Measurements from ENCODE around the gene FER.

Gene FER

GRCh38 chr5:109192027-109192426 is 444.3 kb downstream of the FER start:
- Histone ChIP-seq H3K9ac (ENCODE audit: low read depth, low read length) (no peak overlapping the region), H3K4me1 (ENCODE audit: insufficient read depth, low read length) (no peaks in the 10 kb centered on the region), H3K79me2 (ENCODE audit: insufficient read depth, low read length) (no peaks in the 10 kb centered on the region), H3K36me3 (ENCODE audit: insufficient read depth, low read length) (peaks cover 7% of the 10 kb centered on the region; the same call in 1 of the 2 replicates), H3K9me3 (ENCODE audit: insufficient read depth, low read length, severe bottlenecking) (no peaks in the 10 kb centered on the region), H3K4me3 (ENCODE audit: low read depth in 1 of 2, low read length in 2 of 2) (no peak overlapping the region), H3K27ac (ENCODE audit: low read length) (no peak overlapping the region), H3K27me3 (ENCODE audit: insufficient read depth, low read length, poor library complexity) (no peaks in the 10 kb centered on the region), H4K20me1 (ENCODE audit: insufficient read depth, low read length) (no peaks in the 10 kb centered on the region), H2AFZ (ENCODE audit: low read depth, low read length) (no peak overlapping the region), H3K4me2 (ENCODE audit: insufficient read depth, low read length) (no peak overlapping the region)
- TF ChIP-seq EZH2 (IDR thresholded peaks at IDR 0.05; ENCODE audit: borderline replicate concordance, low read depth, low read length, severe bottlenecking) (no peak), CTCF (IDR thresholded peaks at IDR 0.05; ENCODE audit: borderline replicate concordance, extremely low read depth, low read length, poor library complexity, severe bottlenecking) (no peak)
- no peak for ATAC-seq (ENCODE audit: insufficient read depth, low read depth)
- DNase-seq: no peak

GRCh38 chr5:109192555-109193281 is 445.0 kb downstream of the FER start:
- no peaks in the 10 kb centered on the region for H4K20me1 ChIP-seq (ENCODE audit: insufficient read depth, low read length)
- no peaks in the 10 kb centered on the region for H3K79me2 ChIP-seq (ENCODE audit: insufficient read depth, low read length)
- no peak overlapping the region for H3K4me2 ChIP-seq (ENCODE audit: insufficient read depth, low read length)
- no peak overlapping the region for H2AFZ ChIP-seq (ENCODE audit: low read depth, low read length)
- peaks cover 1% of the 10 kb centered on the region; the same call in 1 of the 2 replicates for H3K36me3 ChIP-seq (ENCODE audit: insufficient read depth, low read length)
- H3K9me3 ChIP-seq (ENCODE audit: insufficient read depth, low read length, severe bottlenecking): no peaks in the 10 kb centered on the region
- H3K4me1 ChIP-seq (ENCODE audit: insufficient read depth, low read length): no peaks in the 10 kb centered on the region
- no peak for DNase-seq
- no peak overlapping the region for H3K27ac ChIP-seq (ENCODE audit: low read length)
- no peak for ATAC-seq (ENCODE audit: insufficient read depth, low read depth)
- no peaks in the 10 kb centered on the region for H3K27me3 ChIP-seq (ENCODE audit: insufficient read depth, low read length, poor library complexity)
- no peak overlapping the region for H3K4me3 ChIP-seq (ENCODE audit: low read depth in 1 of 2, low read length in 2 of 2)
- no peak overlapping the region for H3K9ac ChIP-seq (ENCODE audit: low read depth, low read length)
- TF ChIP-seq CTCF (IDR thresholded peaks at IDR 0.05; ENCODE audit: borderline replicate concordance, extremely low read depth, low read length, poor library complexity, severe bottlenecking) (no peak), EZH2 (IDR thresholded peaks at IDR 0.05; ENCODE audit: borderline replicate concordance, low read depth, low read length, severe bottlenecking) (no peak)

GRCh38 chr5:109195667-109196066 is 448.0 kb downstream of the FER start:
- Histone ChIP-seq H3K27ac (ENCODE audit: low read length) (no peak overlapping the region), H3K4me1 (ENCODE audit: insufficient read depth, low read length) (no peaks in the 10 kb centered on the region), H3K79me2 (ENCODE audit: insufficient read depth, low read length) (no peaks in the 10 kb centered on the region), H2AFZ (ENCODE audit: low read depth, low read length) (no peak overlapping the region), H3K36me3 (ENCODE audit: insufficient read depth, low read length) (no peaks in the 10 kb centered on the region), H3K4me2 (ENCODE audit: insufficient read depth, low read length) (no peak overlapping the region), H3K4me3 (ENCODE audit: low read depth in 1 of 2, low read length in 2 of 2) (no peak overlapping the region), H4K20me1 (ENCODE audit: insufficient read depth, low read length) (no peaks in the 10 kb centered on the region), H3K9me3 (ENCODE audit: insufficient read depth, low read length, severe bottlenecking) (no peaks in the 10 kb centered on the region), H3K27me3 (ENCODE audit: insufficient read depth, low read length, poor library complexity) (no peaks in the 10 kb centered on the region), H3K9ac (ENCODE audit: low read depth, low read length) (no peak overlapping the region)
- DNase-seq (no peak), ATAC-seq (ENCODE audit: insufficient read depth, low read depth) (no peak)
- TF ChIP-seq CTCF (IDR thresholded peaks at IDR 0.05; ENCODE audit: borderline replicate concordance, extremely low read depth, low read length, poor library complexity, severe bottlenecking): no peak
- TF ChIP-seq EZH2 (IDR thresholded peaks at IDR 0.05; ENCODE audit: borderline replicate concordance, low read depth, low read length, severe bottlenecking): no peak

Measured in DND-41 (cell line).